Neuron (in vitro differentiated cells): ENCODE data around the gene DPPA4.
A peak's percentile ranks its signal among the peaks of the same experiment; 100 is the strongest.

Experiments
- H2AFZ ChIP-seq: one replicate; pipeline ENCODE4 v1.6.1; 2013; ENCODE audit warnings: low read depth, mild to moderate bottlenecking, inconsistent platforms, low read length, moderate library complexity
- H3K27me3 ChIP-seq: one replicate; pipeline ENCODE4 v1.6.1; 2013; ENCODE audit warnings: low read length; ENCODE audit not compliant: insufficient read depth
- H3K36me3 ChIP-seq: one replicate; pipeline ENCODE4 v1.6.1; 2013; ENCODE audit warnings: low read length; ENCODE audit not compliant: insufficient read depth
- H3K4me1 ChIP-seq: one replicate; pipeline ENCODE4 v1.6.1; 2013; ENCODE audit warnings: low read length; ENCODE audit not compliant: insufficient read depth
- H3K4me3 ChIP-seq: 2 replicates; pipeline ENCODE4 v1.5.1; 2013; ENCODE audit warnings: mild to moderate bottlenecking, low read length, moderate library complexity
- H3K9me3 ChIP-seq: one replicate; pipeline ENCODE4 v1.6.1; 2013; ENCODE audit warnings: low read length

DPPA4 gene

GRCh38 chr3:109356442-109357155 lies 19.3 kb upstream of the DPPA4 start:
- Histone ChIP-seq H2AFZ (no peak overlapping the region), H3K27me3 (no peaks in the 10 kb centered on the region), H3K9me3 (no peaks in the 10 kb centered on the region), H3K4me1 (peaks cover 34% of the 10 kb centered on the region), H3K36me3 (no peaks in the 10 kb centered on the region), H3K4me3 (peak overlapping the region; percentile 40)

DNA sequence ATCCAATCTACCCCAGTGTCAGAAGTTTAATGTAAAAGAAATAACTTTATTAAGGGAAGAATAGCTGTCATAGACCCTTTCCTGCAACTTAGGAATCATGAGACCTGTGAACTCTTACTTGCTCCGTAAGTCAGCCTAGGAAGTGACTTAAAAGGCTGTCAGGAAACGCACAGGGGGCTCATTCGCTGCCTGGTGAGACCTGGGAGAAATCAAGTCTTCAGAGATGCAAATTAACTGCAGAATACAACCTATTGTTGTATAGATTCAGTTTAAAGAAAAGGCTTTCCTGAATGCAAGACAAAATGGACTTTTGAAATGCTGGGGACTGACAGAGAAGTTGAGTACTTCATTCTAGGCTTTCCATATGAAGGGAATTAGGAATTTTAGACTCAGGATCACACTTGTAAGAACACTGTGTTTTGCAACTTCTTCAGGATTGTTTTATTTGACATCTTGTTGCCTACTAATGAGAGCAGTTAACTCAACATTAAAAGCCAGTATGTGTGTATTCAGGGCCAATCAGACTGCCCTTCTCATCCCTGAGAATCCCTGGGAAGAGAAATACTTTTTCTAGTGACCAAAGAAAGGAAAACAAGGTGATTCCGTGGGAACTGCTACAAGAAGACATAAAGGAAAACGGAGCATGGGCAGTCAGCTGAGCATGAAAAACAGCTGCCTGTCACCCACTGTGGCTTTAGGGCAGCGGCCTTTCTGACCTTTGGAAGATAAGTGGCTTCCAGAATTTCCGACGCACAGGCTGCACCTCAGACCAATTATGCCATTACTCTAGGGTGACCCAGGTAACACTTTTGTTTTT lies 18.5 kb upstream of the DPPA4 start:
- Histone ChIP-seq H3K4me3 (peak overlapping the region; percentile 40), H3K36me3 (no peaks in the 10 kb centered on the region), H3K4me1 (peaks cover 34% of the 10 kb centered on the region), H2AFZ (no peak overlapping the region), H3K27me3 (no peaks in the 10 kb centered on the region), H3K9me3 (no peaks in the 10 kb centered on the region)

DNA sequence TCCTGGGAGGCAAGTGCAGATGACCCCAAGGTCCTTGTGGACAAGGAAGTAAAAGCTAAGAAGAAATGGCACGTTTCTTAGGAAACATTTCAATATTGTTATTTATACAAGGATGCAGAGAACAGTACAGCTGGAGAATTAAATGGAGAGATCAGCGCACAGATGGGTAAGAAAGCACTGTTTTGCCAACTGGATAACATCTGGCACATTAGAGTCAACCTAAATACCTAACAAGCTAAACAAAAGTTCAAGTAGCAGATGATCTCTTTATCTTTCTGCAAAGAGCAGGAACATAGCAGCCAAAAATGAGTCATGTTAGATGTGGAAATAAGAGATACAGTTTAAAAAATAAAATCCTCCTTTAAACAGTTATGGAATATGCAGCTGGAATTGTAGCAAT lies 15.7 kb upstream of the DPPA4 start:
- no peaks in the 10 kb centered on the region for H3K27me3 ChIP-seq
- no peaks in the 10 kb centered on the region for H3K36me3 ChIP-seq
- no peak overlapping the region for H3K4me3 ChIP-seq
- no peak overlapping the region for H2AFZ ChIP-seq
- H3K9me3 ChIP-seq, result no peaks in the 10 kb centered on the region
- H3K4me1 ChIP-seq, result peaks cover 41% of the 10 kb centered on the region

DNA sequence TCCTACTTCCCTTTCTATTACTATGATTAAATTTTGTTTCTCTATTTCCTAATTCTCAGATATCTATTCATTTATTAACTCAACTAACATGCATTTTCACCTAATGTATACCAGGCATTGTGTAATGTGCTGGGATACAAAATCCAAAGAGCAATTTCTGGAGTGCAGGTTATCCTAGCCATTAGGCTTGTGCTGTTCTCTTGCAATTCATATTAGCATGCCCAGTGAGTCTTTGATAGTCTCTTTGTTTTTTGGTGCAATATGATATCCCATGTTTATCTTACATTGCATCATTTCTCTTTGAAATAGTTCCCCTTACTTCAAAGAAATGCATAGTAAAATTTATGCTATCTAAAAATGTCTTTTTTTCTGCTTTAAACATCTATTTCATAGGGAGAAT lies 13.9 kb upstream of the DPPA4 start:
- H3K27me3 ChIP-seq, result no peaks in the 10 kb centered on the region
- no peak overlapping the region for H2AFZ ChIP-seq
- peaks cover 31% of the 10 kb centered on the region for H3K4me1 ChIP-seq
- no peaks in the 10 kb centered on the region for H3K9me3 ChIP-seq
- no peak overlapping the region for H3K4me3 ChIP-seq
- H3K36me3 ChIP-seq, result no peaks in the 10 kb centered on the region

DNA sequence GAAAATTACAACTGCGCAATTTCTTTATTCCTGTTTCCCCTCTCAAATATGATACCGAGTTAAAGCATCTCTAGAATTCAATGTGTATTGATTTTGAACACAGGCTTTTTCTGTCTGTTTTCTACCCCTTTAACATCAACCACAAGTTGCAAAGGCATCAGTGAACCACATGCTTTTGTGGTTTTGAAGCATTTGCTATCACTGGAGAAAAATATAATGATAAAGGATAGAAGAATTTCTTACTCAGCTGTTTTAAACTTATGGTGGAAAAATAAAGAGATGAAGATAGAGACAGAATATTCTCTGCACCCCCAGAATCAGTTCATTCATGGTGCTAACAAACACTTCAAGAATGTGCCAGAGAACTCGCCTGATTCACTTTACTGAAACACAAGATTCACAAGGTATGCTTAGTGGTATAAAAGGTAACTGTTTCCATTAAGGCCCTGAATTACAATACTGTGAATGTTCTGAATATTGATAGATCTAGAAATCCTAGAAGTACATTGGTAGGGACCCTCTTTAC lies 9.5 kb upstream of the DPPA4 start:
- H3K4me1 ChIP-seq, result peaks cover 6% of the 10 kb centered on the region
- H3K9me3 ChIP-seq, result no peaks in the 10 kb centered on the region
- H2AFZ ChIP-seq, result no peak overlapping the region
- H3K27me3 ChIP-seq, result no peaks in the 10 kb centered on the region
- no peak overlapping the region for H3K4me3 ChIP-seq
- H3K36me3 ChIP-seq, result no peaks in the 10 kb centered on the region

GRCh38 chr3:109346099-109346498 lies 8.8 kb upstream of the DPPA4 start:
- no peaks in the 10 kb centered on the region for H3K27me3 ChIP-seq

GRCh38 chr3:109339714-109340648 lies 2.6 kb upstream of the DPPA4 start:
- Histone ChIP-seq H3K4me3 (no peak overlapping the region), H3K9me3 (no peaks in the 10 kb centered on the region), H3K4me1 (peaks cover 6% of the 10 kb centered on the region), H3K27me3 (no peaks in the 10 kb centered on the region), H3K36me3 (no peaks in the 10 kb centered on the region), H2AFZ (no peak overlapping the region)

More at GRCh38 chr3:109346099-109346498, 8.8 kb upstream of the DPPA4 start:
- Histone ChIP-seq H3K4me3 (no peak overlapping the region), H3K36me3 (no peaks in the 10 kb centered on the region), H2AFZ (no peak overlapping the region), H3K4me1 (peaks cover 6% of the 10 kb centered on the region), H3K9me3 (no peaks in the 10 kb centered on the region)

DNA sequence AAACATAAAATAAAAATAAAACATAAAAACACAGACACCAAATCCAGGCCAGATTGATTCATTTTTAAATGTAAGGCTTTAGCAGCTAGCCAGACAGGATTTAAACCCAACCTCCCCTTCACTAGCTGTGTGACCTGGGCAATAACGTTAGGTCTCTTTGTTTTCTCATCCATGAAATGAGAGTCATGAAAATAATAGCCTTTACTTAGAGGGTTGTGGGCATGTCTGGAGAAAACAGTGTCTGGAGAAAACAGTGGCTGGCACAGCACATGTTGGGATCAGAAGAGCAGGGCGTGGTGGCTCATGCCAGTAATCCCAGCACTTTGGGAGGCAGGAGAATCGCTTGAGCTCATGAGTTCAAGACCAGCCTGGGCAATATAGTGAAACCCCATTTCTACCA lies 1.9 kb upstream of the DPPA4 start:
- Histone ChIP-seq H3K4me1 (peaks cover 6% of the 10 kb centered on the region), H3K36me3 (peaks cover 3% of the 10 kb centered on the region), H3K9me3 (no peaks in the 10 kb centered on the region), H3K4me3 (no peak overlapping the region), H3K27me3 (no peaks in the 10 kb centered on the region), H2AFZ (no peak overlapping the region)

DNA sequence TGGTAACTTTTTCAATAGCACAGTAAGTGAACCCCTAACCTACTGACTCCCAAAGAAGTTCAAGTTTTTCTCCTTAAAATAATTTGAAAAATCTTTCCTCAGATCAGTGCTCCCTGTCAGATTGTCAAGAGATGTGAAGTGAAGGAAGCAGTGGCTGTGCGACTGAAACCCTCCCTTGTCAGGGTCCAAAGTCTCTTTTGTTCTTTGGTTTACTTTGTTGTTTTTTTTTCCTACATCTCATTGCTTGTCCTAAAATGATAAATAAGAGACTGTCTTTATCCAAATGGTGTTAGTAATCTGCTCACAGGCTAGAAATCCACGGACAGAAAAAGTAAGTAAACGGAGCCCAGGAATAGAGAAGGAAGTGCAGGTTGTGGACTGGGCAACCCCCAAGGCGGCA lies 976 bp upstream of the DPPA4 start:
- Histone ChIP-seq H3K4me3 (no peak overlapping the region), H3K27me3 (no peaks in the 10 kb centered on the region), H3K36me3 (peaks cover 11% of the 10 kb centered on the region), H3K9me3 (no peaks in the 10 kb centered on the region), H3K4me1 (peaks cover 6% of the 10 kb centered on the region), H2AFZ (no peak overlapping the region)

DNA sequence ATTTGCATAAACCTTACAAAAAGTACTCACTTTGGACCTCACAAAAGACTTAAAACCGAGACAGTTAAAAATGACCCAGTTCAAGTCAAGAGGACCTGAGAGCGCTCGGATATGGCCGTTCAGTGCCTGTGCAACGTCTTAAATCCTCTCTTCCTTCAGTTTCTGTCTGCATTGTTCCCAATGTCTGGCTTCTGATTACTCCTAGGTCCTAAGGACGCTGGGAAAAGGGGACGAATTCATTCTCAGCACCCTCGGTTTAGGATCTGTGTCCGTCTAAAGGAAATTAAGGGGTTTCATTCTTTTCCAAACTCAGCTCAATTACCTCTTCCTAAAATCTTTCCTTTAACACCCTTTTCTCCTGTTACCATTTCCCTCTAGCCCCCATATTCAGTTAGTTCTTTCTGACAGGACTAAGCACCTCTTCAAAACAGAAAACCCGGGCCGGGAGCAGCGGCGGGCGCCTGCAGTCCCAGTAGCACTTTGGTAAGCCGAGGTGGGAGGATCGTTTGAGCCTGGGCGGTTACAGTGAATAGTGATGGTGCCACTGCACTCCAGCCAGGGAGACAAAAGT lies 970 bp downstream of the DPPA4 start:
- Histone ChIP-seq H3K9me3 (no peaks in the 10 kb centered on the region), H3K4me1 (peaks cover 6% of the 10 kb centered on the region), H3K4me3 (peak overlapping the region; percentile 71), H3K27me3 (no peaks in the 10 kb centered on the region), H2AFZ (peak overlapping the region; percentile 58), H3K36me3 (peaks cover 25% of the 10 kb centered on the region)

- H3K4me1 ChIP-seq, result peaks cover 6% of the 10 kb centered on the region
- H3K36me3 ChIP-seq, result peaks cover 37% of the 10 kb centered on the region
- no peak overlapping the region for H2AFZ ChIP-seq
- H3K9me3 ChIP-seq, result no peaks in the 10 kb centered on the region
- no peaks in the 10 kb centered on the region for H3K27me3 ChIP-seq
- H3K4me3 ChIP-seq, result peak overlapping the region; percentile 18
Measured at GRCh38 chr3:109334572-109334971, 2.8 kb downstream of the DPPA4 start.

DNA sequence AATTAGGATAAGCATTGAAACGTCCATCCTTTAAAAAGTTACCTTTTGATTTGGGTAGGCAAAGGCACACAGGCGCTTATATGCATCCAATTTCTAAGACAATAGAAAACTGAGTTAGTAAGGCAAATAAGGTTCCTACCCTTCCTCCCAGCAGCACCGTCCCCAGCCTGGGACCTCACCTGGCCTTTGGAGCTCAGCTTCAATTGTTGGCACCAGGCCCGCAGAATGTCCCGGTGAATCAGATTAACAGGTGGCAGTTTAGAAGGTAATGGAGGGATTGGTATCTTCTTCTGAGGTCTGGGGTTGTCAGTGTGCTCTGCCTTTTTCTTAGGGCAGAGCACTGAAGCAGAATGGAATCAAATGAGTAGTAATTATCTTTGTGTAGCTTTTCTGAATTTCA lies 5.7 kb downstream of the DPPA4 start:
- H3K27me3 ChIP-seq, result no peaks in the 10 kb centered on the region
- no peak overlapping the region for H2AFZ ChIP-seq
- H3K9me3 ChIP-seq, result no peaks in the 10 kb centered on the region
- peaks cover 6% of the 10 kb centered on the region for H3K4me1 ChIP-seq
- no peak overlapping the region for H3K4me3 ChIP-seq
- H3K36me3 ChIP-seq, result peaks cover 53% of the 10 kb centered on the region
